Mesenchymal stem cell (in vitro differentiated cells and primary cell): ENCODE data around the gene VIM.

Experiments
- DNase-seq: peaks from one replicate; pipeline ENCODE4 v3.0.0-alpha.2; 2013
- H2AFZ ChIP-seq: one replicate; pipeline ENCODE4 v1.6.1; 2013; ENCODE audit warnings: low read depth, mild to moderate bottlenecking, control low read depth, inconsistent platforms, low read length, moderate library complexity
- H2AK5ac ChIP-seq: 2 replicates; pipeline ENCODE4 v1.6.1; 2013; ENCODE audit warnings: low read length, moderate library complexity, mild to moderate bottlenecking, inconsistent platforms; ENCODE audit not compliant: severe bottlenecking
- H2BK120ac ChIP-seq: one replicate; pipeline ENCODE4 v1.6.1; 2013; ENCODE audit warnings: low read depth, mild to moderate bottlenecking, inconsistent platforms, low read length, moderate library complexity
- H2BK12ac ChIP-seq, 2 experiments: one replicate each; pipeline ENCODE4 v1.6.1; 2013; ENCODE audit warnings: inconsistent platforms in 2 of 2, low read length in 2 of 2, mild to moderate bottlenecking in 2 of 2, moderate library complexity in 2 of 2, control low read depth in 1 of 2
- H2BK15ac ChIP-seq: one replicate; pipeline ENCODE4 v1.6.1; 2013; ENCODE audit warnings: mild to moderate bottlenecking, low read depth, inconsistent platforms; ENCODE audit not compliant: poor library complexity, severe bottlenecking
- H2BK5ac ChIP-seq: 2 replicates; pipeline ENCODE4 v1.6.1; 2013; ENCODE audit warnings: low read depth, mild to moderate bottlenecking, low read length, control low read depth, inconsistent platforms; ENCODE audit not compliant: poor library complexity, severe bottlenecking
- H3K14ac ChIP-seq, 2 experiments: one replicate each; pipeline ENCODE4 v1.6.1; 2013; ENCODE audit warnings: inconsistent platforms in 2 of 2, low read length in 2 of 2, control low read depth in 1 of 2, mild to moderate bottlenecking in 1 of 2, moderate library complexity in 1 of 2
- H3K18ac ChIP-seq, 2 experiments: one replicate each; pipeline ENCODE4 v1.6.1; 2013; ENCODE audit warnings: inconsistent platforms in 2 of 2, low read length in 2 of 2, control low read depth in 1 of 2, low read depth in 1 of 2, mild to moderate bottlenecking in 1 of 2
- H3K23ac ChIP-seq, 2 experiments: one replicate each; pipeline ENCODE4 v1.6.1; 2013; ENCODE audit warnings: inconsistent platforms in 2 of 2, low read length in 2 of 2, mild to moderate bottlenecking in 2 of 2, moderate library complexity in 2 of 2, control low read depth in 1 of 2
- H3K27ac ChIP-seq: 2 replicates; pipeline ENCODE4 v1.5.1; 2013; ENCODE audit warnings: mild to moderate bottlenecking, moderate library complexity, low read length, control low read depth, inconsistent platforms; ENCODE audit not compliant: poor library complexity, severe bottlenecking
- H3K27me3 ChIP-seq, 2 experiments: 2 replicates each; pipeline versions ENCODE4 v1.6.1 to v1.7.0; 2013; ENCODE audit warnings: low read length in 2 of 2, mild to moderate bottlenecking in 2 of 2, moderate library complexity in 2 of 2, control low read depth in 1 of 2, inconsistent platforms in 1 of 2; ENCODE audit not compliant: control insufficient read depth in 1 of 2, insufficient read depth in 1 of 2
- H3K36me3 ChIP-seq, 2 experiments: 2 replicates each; pipeline versions ENCODE4 v1.6.1 to v1.7.0; 2013; ENCODE audit warnings: low read length in 2 of 2, control low read depth in 1 of 2, inconsistent platforms in 1 of 2, low read depth in 1 of 2, mild to moderate bottlenecking in 1 of 2; ENCODE audit not compliant: insufficient read depth in 2 of 2, control insufficient read depth in 1 of 2
- H3K4ac ChIP-seq, 2 experiments: one replicate each; pipeline ENCODE4 v1.6.1; 2013; ENCODE audit warnings: inconsistent platforms in 2 of 2, low read length in 2 of 2, mild to moderate bottlenecking in 2 of 2, moderate library complexity in 2 of 2, control low read depth in 1 of 2, low read depth in 1 of 2
- H3K4me1 ChIP-seq: 2 replicates; pipeline ENCODE4 v1.6.1; 2013; ENCODE audit warnings: low read depth, low read length, control low read depth; ENCODE audit not compliant: control insufficient read depth, insufficient read depth
- H3K4me2 ChIP-seq: 2 replicates; pipeline ENCODE4 v1.6.1; 2013; ENCODE audit warnings: low read length, mild to moderate bottlenecking, inconsistent platforms; ENCODE audit not compliant: poor library complexity, severe bottlenecking
- H3K4me3 ChIP-seq, 2 experiments: 2 replicates each; pipeline versions ENCODE4 v1.5.1 to v1.7.0; 2013; ENCODE audit warnings: low read length in 2 of 2, mild to moderate bottlenecking in 2 of 2, control low read depth in 1 of 2, low read depth in 1 of 2; ENCODE audit not compliant: insufficient read depth in 1 of 2
- H3K79me1 ChIP-seq: replicated peaks from 2 replicates; pipeline ENCODE4 v1.6.1; 2013; ENCODE audit warnings: mild to moderate bottlenecking, control low read depth, low read length, inconsistent platforms; ENCODE audit not compliant: poor library complexity, severe bottlenecking
- H3K9ac ChIP-seq: 2 replicates; pipeline ENCODE4 v1.7.0; 2013; ENCODE audit warnings: mild to moderate bottlenecking, low read length, moderate library complexity
- H3K9me3 ChIP-seq: 2 replicates; pipeline ENCODE4 v1.7.0; 2013; ENCODE audit warnings: mild to moderate bottlenecking, low read length; ENCODE audit not compliant: control insufficient read depth
- H4K8ac ChIP-seq: one replicate; pipeline ENCODE4 v1.6.1; 2013; ENCODE audit warnings: inconsistent platforms, mild to moderate bottlenecking, low read length, moderate library complexity
- H4K91ac ChIP-seq: one replicate; pipeline ENCODE4 v1.6.1; 2013; ENCODE audit warnings: mild to moderate bottlenecking, low read length, inconsistent platforms
- WGBS: methylation state at CpG from one replicate; pipeline ENCODE4 v1.1.7; 2013; ENCODE audit warnings: mixed read lengths; 5-methylcytosine and 5-hydroxymethylcytosine counted together

The VIM gene

GRCh38 chr10:17234431-17234945 lies 6.4 kb downstream of the VIM start:
- DNase-seq = peak; percentile 44
- no peak overlapping the region for H4K91ac ChIP-seq
- WGBS = 94% methylated on average over 5 of the region's 5 CpGs
- no peak overlapping the region for H2BK15ac ChIP-seq
- H3K4me3 ChIP-seq = peak overlapping the region in 1 of 2 experiments; percentile 98
- no peak overlapping the region for H2BK5ac ChIP-seq
- peaks cover 29 to 85% of the 10 kb centered on the region in 2 experiments for H3K36me3 ChIP-seq
- H2AFZ ChIP-seq = no peak overlapping the region
- no peak overlapping the region for H2BK12ac ChIP-seq
- no peak overlapping the region for H3K23ac ChIP-seq
- H3K18ac ChIP-seq = no peak overlapping the region
- no peak overlapping the region for H3K14ac ChIP-seq
- peaks cover 6% of the 10 kb centered on the region for H3K4me1 ChIP-seq
- H2BK120ac ChIP-seq = no peak overlapping the region
- H3K79me1 ChIP-seq = no peaks in the 10 kb centered on the region
- H3K9ac ChIP-seq = peak overlapping the region; percentile 99
- H4K8ac ChIP-seq = no peak overlapping the region
- peak overlapping the region; percentile 89 for H3K4me2 ChIP-seq
- H2AK5ac ChIP-seq = no peak overlapping the region
- H3K9me3 ChIP-seq = no peaks in the 10 kb centered on the region
- no peaks in the 10 kb centered on the region for H3K27me3 ChIP-seq
- H3K27ac ChIP-seq = peak overlapping the region; percentile 38
- no peak overlapping the region for H3K4ac ChIP-seq

- peaks cover 23 to 79% of the 10 kb centered on the region in 2 experiments for H3K36me3 ChIP-seq
- no peak overlapping the region for H3K23ac ChIP-seq
- H2AK5ac ChIP-seq = no peak overlapping the region
- no peak overlapping the region for H3K4ac ChIP-seq
- no peak overlapping the region for H2BK12ac ChIP-seq
- H3K27me3 ChIP-seq = no peaks in the 10 kb centered on the region
- H2BK5ac ChIP-seq = no peak overlapping the region
- H3K79me1 ChIP-seq = no peaks in the 10 kb centered on the region
- no peak overlapping the region for H2BK15ac ChIP-seq
- H3K4me1 ChIP-seq = peaks cover 6% of the 10 kb centered on the region
- WGBS = 71% methylated on average over 8 of the region's 8 CpGs
- DNase-seq = peak; percentile 59
- peak overlapping the region; percentile 4 for H3K27ac ChIP-seq
- no peak overlapping the region for H4K8ac ChIP-seq
- H3K4me2 ChIP-seq = peak overlapping the region; percentile 45
- no peak overlapping the region for H2BK120ac ChIP-seq
- no peak overlapping the region for H2AFZ ChIP-seq
- no peak overlapping the region for H4K91ac ChIP-seq
- no peak overlapping the region for H3K14ac ChIP-seq
- H3K9ac ChIP-seq = peak overlapping the region; percentile 99
- no peaks in the 10 kb centered on the region for H3K9me3 ChIP-seq
- H3K18ac ChIP-seq = no peak overlapping the region
- peak overlapping the region in 1 of 2 experiments; percentile 98 for H3K4me3 ChIP-seq
Measured at GRCh38 chr10:17235136-17235535, 7.1 kb downstream of the VIM start.

GRCh38 chr10:17236468-17237148 lies 8.6 kb downstream of the VIM start:
- H3K9ac ChIP-seq = peak overlapping the region; percentile 99
- WGBS = no CpG with 5 or more reads among the region's 1 CpG
- no peak overlapping the region for H3K4me2 ChIP-seq

GRCh38 chr10:17237149-17237527 lies 9.1 kb downstream of the VIM start:
- H3K27ac ChIP-seq = no peak overlapping the region
- H3K4me2 ChIP-seq = no peak overlapping the region
- H2BK120ac ChIP-seq = no peak overlapping the region
- H3K79me1 ChIP-seq = no peaks in the 10 kb centered on the region
- no peak overlapping the region for H2BK15ac ChIP-seq
- no peak overlapping the region for H2AK5ac ChIP-seq
- no peaks in the 10 kb centered on the region for H3K27me3 ChIP-seq
- peak overlapping the region; percentile 99 for H3K9ac ChIP-seq
- peaks cover 7% of the 10 kb centered on the region for H3K9me3 ChIP-seq
- peak; percentile 33 for DNase-seq
- H3K18ac ChIP-seq = no peak overlapping the region
- peaks cover 17 to 59% of the 10 kb centered on the region in 2 experiments for H3K36me3 ChIP-seq
- H2BK12ac ChIP-seq = no peak overlapping the region
- no peak overlapping the region for H4K91ac ChIP-seq
- no peak overlapping the region for H3K14ac ChIP-seq
- H2BK5ac ChIP-seq = no peak overlapping the region
- H3K4ac ChIP-seq = no peak overlapping the region
- peaks cover 6% of the 10 kb centered on the region for H3K4me1 ChIP-seq
- no peak overlapping the region for H4K8ac ChIP-seq
- WGBS = 88% methylated on average over 3 of the region's 5 CpGs
- no peak overlapping the region for H3K23ac ChIP-seq
- no peak overlapping the region for H2AFZ ChIP-seq
- H3K4me3 ChIP-seq = peak overlapping the region in 1 of 2 experiments; percentile 98

More at GRCh38 chr10:17236468-17237148, 8.6 kb downstream of the VIM start:
- Histone ChIP-seq H4K91ac (no peak overlapping the region), H2BK5ac (no peak overlapping the region), H4K8ac (no peak overlapping the region), H2AK5ac (no peak overlapping the region), H3K36me3 (peaks cover 17 to 65% of the 10 kb centered on the region in 2 experiments), H3K18ac (no peak overlapping the region), H2BK15ac (no peak overlapping the region), H3K79me1 (no peaks in the 10 kb centered on the region), H3K4me3 (peak overlapping the region in 1 of 2 experiments; percentile 98), H3K9me3 (peaks cover 3% of the 10 kb centered on the region), H3K27me3 (no peaks in the 10 kb centered on the region), H3K4me1 (peaks cover 6% of the 10 kb centered on the region), H2AFZ (no peak overlapping the region), H2BK12ac (no peak overlapping the region), H3K4ac (no peak overlapping the region), H3K23ac (no peak overlapping the region), H3K27ac (peak overlapping the region; percentile 65), H3K14ac (no peak overlapping the region), H2BK120ac (no peak overlapping the region)
- peak; percentile 51 for DNase-seq
